Nephron progenitor cell (in vitro differentiated cells): ENCODE measurements around the gene MACROD2.

Experiments
- DNase-seq: peaks from one replicate; pipeline ENCODE4 v3.0.0; 2021
- H3K27ac Mint-ChIP-seq: 2 replicates; pipeline ENCODE4 v1.8.0; 2021; ENCODE audit warnings: mild to moderate bottlenecking, moderate library complexity, mixed read lengths
- H3K27me3 Mint-ChIP-seq: 2 replicates; pipeline ENCODE4 v1.8.0; 2021; ENCODE audit warnings: mild to moderate bottlenecking, low read depth, mixed read lengths; ENCODE audit not compliant: poor library complexity
- H3K36me3 Mint-ChIP-seq: 2 replicates; pipeline ENCODE4 v1.8.0; 2021; ENCODE audit warnings: low read depth, mixed read lengths
- H3K4me1 Mint-ChIP-seq: 2 replicates; pipeline ENCODE4 v1.8.0; 2021; ENCODE audit warnings: mixed read lengths
- H3K4me3 Mint-ChIP-seq: 2 replicates; pipeline ENCODE4 v1.8.0; 2021; ENCODE audit warnings: mild to moderate bottlenecking, moderate library complexity, mixed read lengths
- H3K9me3 Mint-ChIP-seq: 2 replicates; pipeline ENCODE4 v1.8.0; 2021; ENCODE audit warnings: mild to moderate bottlenecking, moderate library complexity, mixed read lengths
- TF ChIP-seq, protein P1 (sequence below): fragments of 200-600 bp; sonication (generic); IDR thresholded peaks from 2 replicates; pipeline ENCODE4 v1.5.0; 2021; ENCODE audit warnings: antibody characterized with exemption

The MACROD2 gene

DNA sequence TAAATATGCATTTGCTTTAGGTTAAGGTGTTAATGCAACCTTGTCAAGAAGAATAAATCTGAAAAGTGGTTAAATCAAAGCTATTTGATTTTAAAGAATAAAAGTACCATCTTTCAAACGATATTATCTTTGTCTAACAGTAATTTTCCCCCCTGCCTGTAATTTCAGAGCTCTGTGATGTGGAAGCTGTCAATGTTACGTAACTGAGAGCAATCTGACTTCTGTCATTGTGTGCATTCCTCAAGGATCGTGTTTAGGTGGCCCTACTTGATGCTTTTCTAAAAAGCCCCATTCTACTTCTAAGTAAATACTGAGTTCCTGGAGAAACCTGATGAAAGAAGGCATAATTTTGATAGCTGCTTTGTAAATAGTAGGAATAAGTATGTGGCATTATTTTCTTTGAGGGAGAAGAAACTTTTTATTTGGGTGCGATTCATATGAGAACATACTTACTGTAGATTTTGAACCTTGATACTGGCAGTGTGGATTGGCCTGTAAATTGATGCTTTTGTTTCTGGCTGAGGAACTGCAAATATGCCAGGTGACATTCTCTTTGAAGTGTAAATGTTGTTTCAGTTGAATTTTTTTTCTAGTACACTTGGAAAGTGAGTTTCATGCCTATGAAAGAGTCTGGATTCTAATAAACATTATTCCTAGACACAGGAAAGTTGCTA is 871.7 kb downstream of the MACROD2 start:
- TF ChIP-seq, protein P1, sequence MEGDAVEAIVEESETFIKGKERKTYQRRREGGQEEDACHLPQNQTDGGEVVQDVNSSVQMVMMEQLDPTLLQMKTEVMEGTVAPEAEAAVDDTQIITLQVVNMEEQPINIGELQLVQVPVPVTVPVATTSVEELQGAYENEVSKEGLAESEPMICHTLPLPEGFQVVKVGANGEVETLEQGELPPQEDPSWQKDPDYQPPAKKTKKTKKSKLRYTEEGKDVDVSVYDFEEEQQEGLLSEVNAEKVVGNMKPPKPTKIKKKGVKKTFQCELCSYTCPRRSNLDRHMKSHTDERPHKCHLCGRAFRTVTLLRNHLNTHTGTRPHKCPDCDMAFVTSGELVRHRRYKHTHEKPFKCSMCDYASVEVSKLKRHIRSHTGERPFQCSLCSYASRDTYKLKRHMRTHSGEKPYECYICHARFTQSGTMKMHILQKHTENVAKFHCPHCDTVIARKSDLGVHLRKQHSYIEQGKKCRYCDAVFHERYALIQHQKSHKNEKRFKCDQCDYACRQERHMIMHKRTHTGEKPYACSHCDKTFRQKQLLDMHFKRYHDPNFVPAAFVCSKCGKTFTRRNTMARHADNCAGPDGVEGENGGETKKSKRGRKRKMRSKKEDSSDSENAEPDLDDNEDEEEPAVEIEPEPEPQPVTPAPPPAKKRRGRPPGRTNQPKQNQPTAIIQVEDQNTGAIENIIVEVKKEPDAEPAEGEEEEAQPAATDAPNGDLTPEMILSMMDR: no peak
- Mint-ChIP-seq H3K27me3 (peaks cover 6% of the 10 kb centered on the region), H3K4me3 (no peak overlapping the region), H3K36me3 (no peaks in the 10 kb centered on the region), H3K4me1 (no peaks in the 10 kb centered on the region), H3K9me3 (no peaks in the 10 kb centered on the region), H3K27ac (no peak overlapping the region)
- no peak for DNase-seq

DNA sequence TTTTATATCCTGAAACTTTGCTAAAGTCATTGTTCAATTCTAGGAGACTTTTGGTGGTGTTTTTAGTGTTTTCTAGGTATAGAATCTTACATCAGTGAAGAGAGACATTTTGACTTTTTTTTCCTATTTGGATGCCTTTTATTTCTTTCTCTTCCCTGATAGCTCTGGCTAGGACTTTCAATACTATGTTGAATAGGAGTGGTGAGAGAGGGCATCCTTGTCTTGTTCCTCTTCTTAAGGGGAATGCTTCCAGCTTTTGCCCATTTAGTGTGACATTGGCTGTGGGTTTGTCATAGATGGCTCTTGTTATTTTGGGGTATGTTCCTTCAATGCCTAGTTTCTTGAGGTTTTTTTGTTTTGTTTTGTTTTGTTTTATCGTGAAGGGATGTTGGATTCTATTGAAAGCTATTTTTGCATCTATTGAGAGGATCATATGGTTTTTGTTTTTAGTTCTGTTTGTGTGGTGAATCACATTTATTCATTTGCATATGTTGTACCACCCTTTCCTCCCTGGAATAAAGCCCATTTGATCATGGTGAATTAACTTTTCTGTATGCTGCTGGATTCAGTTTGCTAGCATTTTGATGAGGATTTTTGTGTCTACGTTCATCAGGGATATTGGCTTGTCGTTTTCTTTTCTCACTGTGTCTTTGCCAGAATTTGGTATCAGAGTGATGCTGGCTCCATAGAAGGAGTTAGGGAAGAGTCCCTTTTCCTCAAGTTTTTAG is 882.1 kb downstream of the MACROD2 start:
- H3K9me3 Mint-ChIP-seq: no peaks in the 10 kb centered on the region
- H3K27ac Mint-ChIP-seq: no peak overlapping the region

DNA sequence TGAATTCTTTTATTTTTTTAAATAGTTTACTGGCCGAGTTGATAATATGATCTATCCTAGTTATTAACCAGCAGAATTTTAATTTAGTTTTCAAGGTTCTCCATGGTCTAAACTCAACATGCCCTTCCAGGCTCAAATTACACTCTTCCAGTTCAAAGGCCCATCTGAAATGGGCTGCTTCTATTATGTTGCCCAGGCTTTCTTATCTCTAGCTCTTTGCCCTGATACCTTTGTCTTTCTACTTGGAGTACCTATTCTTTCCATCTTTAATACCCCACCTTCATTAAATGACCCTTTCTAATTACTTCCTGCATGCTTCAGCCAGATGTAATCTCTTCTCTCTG is 883.3 kb downstream of the MACROD2 start:
- DNase-seq: no peak
- no peaks in the 10 kb centered on the region for H3K36me3 Mint-ChIP-seq
- no peaks in the 10 kb centered on the region for H3K27me3 Mint-ChIP-seq
- H3K27ac Mint-ChIP-seq: no peak overlapping the region
- peaks cover 7% of the 10 kb centered on the region for H3K4me1 Mint-ChIP-seq
- no peaks in the 10 kb centered on the region for H3K9me3 Mint-ChIP-seq
- no peak overlapping the region for H3K4me3 Mint-ChIP-seq
- TF ChIP-seq, protein P1: no peak

More for the DNA sequence above, 882.1 kb downstream of the MACROD2 start:
- no peaks in the 10 kb centered on the region for H3K27me3 Mint-ChIP-seq
- H3K4me3 Mint-ChIP-seq: no peak overlapping the region
- peaks cover 7% of the 10 kb centered on the region for H3K4me1 Mint-ChIP-seq
- no peaks in the 10 kb centered on the region for H3K36me3 Mint-ChIP-seq
- TF ChIP-seq, protein P1: no peak
- DNase-seq: no peak

DNA sequence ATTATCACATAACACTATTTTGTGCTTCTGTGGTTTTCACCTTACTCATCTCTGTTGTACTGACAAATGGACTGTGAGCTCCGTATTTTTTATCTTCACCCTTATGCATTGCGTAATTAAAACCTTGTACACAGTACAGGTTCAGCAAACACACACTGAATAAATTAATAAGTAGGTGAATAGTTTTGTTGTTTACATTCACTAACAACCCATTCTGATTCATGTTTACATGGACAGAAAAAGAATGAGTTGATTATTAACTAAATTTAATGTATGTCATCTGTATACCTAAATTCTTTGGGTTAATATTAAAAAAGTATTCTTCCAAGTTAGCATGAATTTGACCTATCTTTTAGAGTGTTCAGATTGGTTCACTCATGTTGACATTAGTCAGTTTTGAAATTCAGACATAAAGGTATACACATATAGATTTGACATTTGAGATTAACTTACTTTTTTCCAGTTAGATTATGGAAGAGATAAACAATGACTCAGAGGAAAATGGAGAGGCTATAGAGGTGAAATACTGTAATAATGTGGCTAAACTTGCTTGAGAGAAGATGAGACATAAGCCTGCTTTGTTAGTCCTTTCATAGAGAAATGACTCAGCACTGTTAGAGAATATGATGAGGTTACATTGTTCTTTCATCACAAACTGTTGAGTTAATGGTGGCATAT is 883.8 kb downstream of the MACROD2 start:
- H3K9me3 Mint-ChIP-seq: no peaks in the 10 kb centered on the region
- no peak for DNase-seq
- H3K4me3 Mint-ChIP-seq: no peak overlapping the region
- peaks cover 7% of the 10 kb centered on the region for H3K4me1 Mint-ChIP-seq
- H3K27ac Mint-ChIP-seq: no peak overlapping the region
- H3K36me3 Mint-ChIP-seq: no peaks in the 10 kb centered on the region
- TF ChIP-seq, protein P1: no peak
- no peaks in the 10 kb centered on the region for H3K27me3 Mint-ChIP-seq

DNA sequence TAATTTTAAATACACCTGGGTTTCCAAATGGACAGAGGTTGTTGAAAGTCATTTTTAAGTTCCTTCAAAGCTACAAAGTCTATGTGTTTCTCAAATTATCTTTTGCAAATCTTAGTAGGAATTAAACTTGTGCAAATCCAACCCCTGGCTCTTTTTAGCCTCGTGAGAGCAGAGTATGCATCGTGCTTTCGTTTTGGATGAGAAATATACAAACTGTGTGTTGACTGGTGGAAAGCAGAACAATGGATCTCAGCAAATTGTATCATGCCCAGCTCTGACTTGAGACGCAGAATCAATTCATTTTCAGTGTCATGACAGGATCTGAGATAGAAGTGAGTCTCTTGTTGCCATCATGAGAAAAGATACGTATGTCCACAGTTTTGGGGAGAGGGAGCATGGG is 884.5 kb downstream of the MACROD2 start:
- TF ChIP-seq, protein P1: no peak
- Mint-ChIP-seq H3K27ac (no peak overlapping the region), H3K4me3 (no peak overlapping the region)

More for the DNA sequence above, 884.5 kb downstream of the MACROD2 start:
- H3K9me3 Mint-ChIP-seq: no peaks in the 10 kb centered on the region
- DNase-seq: no peak
- H3K4me1 Mint-ChIP-seq: peaks cover 7% of the 10 kb centered on the region
- H3K27me3 Mint-ChIP-seq: no peaks in the 10 kb centered on the region
- H3K36me3 Mint-ChIP-seq: no peaks in the 10 kb centered on the region
